Stimulated activated naive CD8-positive, alpha-beta T cell treated with anti-CD3 and anti-CD28 coated beads, Interleukin-15, Interleukin-2, amounts not matched to agents 100 ng/mL and 50 ng/mL, for 24 hours (primary cell): ENCODE results near the gene PRSS36.

Source experiments
- H3K27ac Mint-ChIP-seq: one replicate; pipeline ENCODE4 v1.8.0; 2021; ENCODE audit warnings: mild to moderate bottlenecking, mixed read lengths
- H3K27me3 Mint-ChIP-seq: one replicate; pipeline ENCODE4 v1.8.0; 2021; ENCODE audit warnings: mixed read lengths
- H3K36me3 Mint-ChIP-seq: one replicate; pipeline ENCODE4 v1.8.0; 2021; ENCODE audit warnings: low read depth, mixed read lengths
- H3K4me1 Mint-ChIP-seq: one replicate; pipeline ENCODE4 v1.8.0; 2021; ENCODE audit warnings: low read depth, mixed read lengths
- H3K4me3 Mint-ChIP-seq: one replicate; pipeline ENCODE4 v1.8.0; 2021; ENCODE audit warnings: mild to moderate bottlenecking, mixed read lengths
- H3K9me3 Mint-ChIP-seq: one replicate; pipeline ENCODE4 v1.8.0; 2021; ENCODE audit warnings: mixed read lengths

Gene PRSS36

GRCh38 chr16:31089199-31089598, 60.7 kb downstream of the PRSS36 start:
- no peaks in the 10 kb centered on the region for H3K9me3 Mint-ChIP-seq
- H3K27me3 Mint-ChIP-seq: no peaks in the 10 kb centered on the region
- H3K27ac Mint-ChIP-seq: no peak overlapping the region
- peaks cover 15% of the 10 kb centered on the region for H3K36me3 Mint-ChIP-seq
- H3K4me3 Mint-ChIP-seq: no peak overlapping the region
- peaks cover 9% of the 10 kb centered on the region for H3K4me1 Mint-ChIP-seq
